Ishikawa (cell line): ENCODE results near the gene SMCR8.

Experiments
- CEBPB ChIP-seq: IDR thresholded peaks from 2 replicates; pipeline ENCODE4 v1.6.1; 2012
- CREB1 ChIP-seq: IDR thresholded peaks from 2 replicates; pipeline ENCODE4 v1.6.1; 2012; ENCODE audit warnings: low read depth
- EGR1 ChIP-seq: IDR thresholded peaks from 2 replicates; pipeline ENCODE4 v1.6.1; 2012
- EP300 ChIP-seq: IDR thresholded peaks from 2 replicates; pipeline ENCODE4 v1.6.1; 2012; ENCODE audit warnings: borderline replicate concordance
- FOXM1 ChIP-seq: IDR thresholded peaks from 2 replicates; pipeline ENCODE4 v1.6.1; 2012; ENCODE audit warnings: low read depth, borderline replicate concordance
- NFIC ChIP-seq: IDR thresholded peaks from 2 replicates; pipeline ENCODE4 v1.6.1; 2012
- RAD21 ChIP-seq: IDR thresholded peaks from 2 replicates; pipeline ENCODE4 v1.6.1; 2012; ENCODE audit warnings: low read depth
- REST ChIP-seq: IDR thresholded peaks from 2 replicates; pipeline ENCODE4 v1.6.1; 2012; ENCODE audit warnings: low read depth, mild to moderate bottlenecking
- TAF1 ChIP-seq: IDR thresholded peaks from 2 replicates; pipeline ENCODE4 v1.6.1; 2012; ENCODE audit warnings: low read depth, mild to moderate bottlenecking
- YY1 ChIP-seq: IDR thresholded peaks from 2 replicates; pipeline ENCODE4 v1.6.1; 2012; ENCODE audit warnings: low read depth
- TF ChIP-seq, protein P1 (sequence below): IDR thresholded peaks from 2 replicates; pipeline ENCODE4 v1.6.1; 2012
- TF ChIP-seq, protein P2 (sequence below): IDR thresholded peaks from 2 replicates; pipeline ENCODE4 v1.6.1; 2012

DNA sequence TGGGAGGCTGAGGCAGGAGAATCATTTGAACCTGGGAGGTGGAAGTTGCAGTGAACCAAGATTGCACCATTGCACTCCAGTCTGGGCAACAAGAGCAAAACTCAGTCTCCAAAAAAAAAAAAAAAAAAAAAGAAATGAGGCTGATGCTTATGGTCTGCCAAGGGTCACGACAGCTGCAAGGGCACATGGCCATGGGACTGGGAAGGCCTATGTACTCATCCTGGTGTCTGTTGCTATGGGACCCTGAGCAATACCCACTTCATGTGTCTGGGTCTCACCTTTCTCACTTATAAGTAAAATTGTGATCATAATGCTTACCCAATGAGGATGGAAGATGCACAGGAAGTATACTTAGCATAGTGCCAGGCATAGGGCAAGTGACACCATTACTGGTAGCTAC is 38.0 kb upstream of the SMCR8 start:
- TF ChIP-seq CEBPB (no peak), RAD21 (no peak), TAF1 (no peak), EGR1 (no peak), EP300 (no peak), YY1 (no peak), CREB1 (no peak), NFIC (no peak), REST (no peak), FOXM1 (no peak)
- TF ChIP-seq, protein P1, sequence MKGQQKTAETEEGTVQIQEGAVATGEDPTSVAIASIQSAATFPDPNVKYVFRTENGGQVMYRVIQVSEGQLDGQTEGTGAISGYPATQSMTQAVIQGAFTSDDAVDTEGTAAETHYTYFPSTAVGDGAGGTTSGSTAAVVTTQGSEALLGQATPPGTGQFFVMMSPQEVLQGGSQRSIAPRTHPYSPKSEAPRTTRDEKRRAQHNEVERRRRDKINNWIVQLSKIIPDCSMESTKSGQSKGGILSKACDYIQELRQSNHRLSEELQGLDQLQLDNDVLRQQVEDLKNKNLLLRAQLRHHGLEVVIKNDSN: no peak
- TF ChIP-seq, protein P2, sequence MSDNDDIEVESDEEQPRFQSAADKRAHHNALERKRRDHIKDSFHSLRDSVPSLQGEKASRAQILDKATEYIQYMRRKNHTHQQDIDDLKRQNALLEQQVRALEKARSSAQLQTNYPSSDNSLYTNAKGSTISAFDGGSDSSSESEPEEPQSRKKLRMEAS: no peak
